Breast epithelium (tissue), 3 donors: ENCODE results near the gene TRPM8.

Source experiments
- CTCF ChIP-seq, 3 donors: fragments of 450-650 bp; IDR thresholded peaks; one replicate each; pipeline ENCODE4 v1.5.1; 2016 to 2017; ENCODE audit warnings: antibody characterized with exemption in 3 of 3, mild to moderate bottlenecking in 3 of 3, moderate library complexity in 3 of 3
- POLR2AphosphoS5 ChIP-seq, 3 donors: sonication (generic); formaldehyde crosslinking; IDR thresholded peaks; one replicate each; pipeline ENCODE4 v1.6.1; 2017; ENCODE audit warnings: antibody characterized with exemption in 3 of 3

GRCh38 chr2:233935426-233935825, 18.3 kb downstream of the TRPM8 start:
- TF ChIP-seq CTCF (IDR thresholded peaks at IDR 0.05) (no peak), POLR2AphosphoS5 (IDR thresholded peaks at IDR 0.05) (no peak)
